RWPE2 (cell line): ENCODE data around the gene AFAP1.

Source experiments
- ATAC-seq: fragments of 200-7000 bp; cut with Tn5 transposase; 3 replicates; pipeline ENCODE4 v1.9.1; 2021; ENCODE audit warnings: low read depth
- DNase-seq: peaks from one replicate; pipeline ENCODE4 v3.0.0-alpha.2; 2020; ENCODE audit warnings: low spot score
- H3K27ac ChIP-seq: fragments of 450-650 bp; 2 replicates; pipeline ENCODE4 v1.5.1; 2017; ENCODE audit warnings: mild to moderate bottlenecking; ENCODE audit not compliant: poor library complexity, severe bottlenecking
- H3K27me3 ChIP-seq: fragments of 250-450 bp; sonication (Bioruptor Pico); 2 replicates; pipeline ENCODE4 v1.5.1; 2021; ENCODE audit warnings: mild to moderate bottlenecking, moderate library complexity; ENCODE audit not compliant: insufficient read depth, poor library complexity, severe bottlenecking
- H3K36me3 ChIP-seq: fragments of 250-450 bp; sonication (Bioruptor Pico); 2 replicates; pipeline ENCODE4 v1.5.1; 2020; ENCODE audit warnings: low read depth, mild to moderate bottlenecking, moderate library complexity
- H3K4me1 ChIP-seq: fragments of 250-450 bp; sonication (Bioruptor Pico); 2 replicates; pipeline ENCODE4 v1.5.1; 2021; ENCODE audit warnings: mild to moderate bottlenecking, moderate library complexity; ENCODE audit not compliant: insufficient read depth, poor library complexity, severe bottlenecking
- H3K4me3 ChIP-seq: fragments of 250-450 bp; sonication (Bioruptor Pico); 2 replicates; pipeline ENCODE4 v1.5.1; 2021; ENCODE audit warnings: mild to moderate bottlenecking, moderate library complexity; ENCODE audit not compliant: severe bottlenecking
- H3K9me3 ChIP-seq: fragments of 250-450 bp; sonication (Bioruptor Pico); 2 replicates; pipeline ENCODE4 v1.5.1; 2021; ENCODE audit warnings: mild to moderate bottlenecking, moderate library complexity; ENCODE audit not compliant: severe bottlenecking
- TF ChIP-seq, protein P1 (sequence below): fragments of 450-650 bp; IDR thresholded peaks from one replicate; pipeline ENCODE4 v1.5.1; 2017; ENCODE audit warnings: mild to moderate bottlenecking, moderate library complexity; ENCODE audit not compliant: poor library complexity, severe bottlenecking

Gene AFAP1

DNA sequence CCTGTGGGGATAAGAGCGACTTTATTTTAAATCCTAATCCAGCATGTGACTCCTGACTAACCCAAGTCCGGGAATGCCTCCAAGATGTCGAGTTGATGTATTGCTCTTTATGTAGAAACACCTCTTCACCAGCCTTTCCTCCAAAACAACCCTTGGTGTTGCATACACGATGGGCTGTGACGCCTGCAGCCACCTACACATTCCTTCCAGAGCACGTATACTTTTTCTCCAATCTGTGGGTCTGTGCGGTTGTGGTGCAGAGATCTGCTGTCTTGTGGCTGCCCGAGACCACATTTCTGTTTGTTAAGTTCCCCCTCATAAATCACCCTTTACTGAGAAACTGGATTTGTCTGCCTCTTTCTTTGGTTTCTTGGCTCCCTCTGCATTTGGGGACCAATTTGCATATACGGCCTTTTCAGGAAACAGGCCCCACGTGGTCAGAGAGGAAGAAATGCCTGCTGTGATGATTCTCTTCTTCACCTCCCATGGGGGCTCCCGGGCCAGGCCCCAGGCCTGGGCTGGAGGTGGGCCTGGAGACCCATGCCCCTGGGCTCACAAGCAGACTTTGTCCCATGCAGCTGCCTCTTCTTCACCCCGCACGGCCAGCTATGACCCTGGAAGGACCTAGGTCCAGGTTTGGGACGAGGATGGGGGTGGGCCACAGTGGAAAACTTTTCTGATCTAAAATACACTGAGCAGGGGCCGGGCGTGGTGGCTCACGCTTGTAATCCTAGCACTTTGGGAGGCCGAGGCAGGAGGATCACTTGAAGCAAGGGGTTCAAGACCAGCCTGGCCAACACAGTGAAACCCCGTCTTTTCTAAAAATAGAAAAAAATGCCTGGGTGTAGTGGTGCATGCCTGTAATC, 21.4 kb upstream of the AFAP1 start:
- ATAC-seq (peak; percentile 70), DNase-seq (peak; percentile 83)
- Histone ChIP-seq H3K9me3 (no peaks in the 10 kb centered on the region), H3K4me1 (peaks cover 36% of the 10 kb centered on the region), H3K27ac (peak overlapping the region; percentile 71), H3K36me3 (no peaks in the 10 kb centered on the region), H3K27me3 (no peaks in the 10 kb centered on the region), H3K4me3 (no peak overlapping the region)
- TF ChIP-seq, protein P1, sequence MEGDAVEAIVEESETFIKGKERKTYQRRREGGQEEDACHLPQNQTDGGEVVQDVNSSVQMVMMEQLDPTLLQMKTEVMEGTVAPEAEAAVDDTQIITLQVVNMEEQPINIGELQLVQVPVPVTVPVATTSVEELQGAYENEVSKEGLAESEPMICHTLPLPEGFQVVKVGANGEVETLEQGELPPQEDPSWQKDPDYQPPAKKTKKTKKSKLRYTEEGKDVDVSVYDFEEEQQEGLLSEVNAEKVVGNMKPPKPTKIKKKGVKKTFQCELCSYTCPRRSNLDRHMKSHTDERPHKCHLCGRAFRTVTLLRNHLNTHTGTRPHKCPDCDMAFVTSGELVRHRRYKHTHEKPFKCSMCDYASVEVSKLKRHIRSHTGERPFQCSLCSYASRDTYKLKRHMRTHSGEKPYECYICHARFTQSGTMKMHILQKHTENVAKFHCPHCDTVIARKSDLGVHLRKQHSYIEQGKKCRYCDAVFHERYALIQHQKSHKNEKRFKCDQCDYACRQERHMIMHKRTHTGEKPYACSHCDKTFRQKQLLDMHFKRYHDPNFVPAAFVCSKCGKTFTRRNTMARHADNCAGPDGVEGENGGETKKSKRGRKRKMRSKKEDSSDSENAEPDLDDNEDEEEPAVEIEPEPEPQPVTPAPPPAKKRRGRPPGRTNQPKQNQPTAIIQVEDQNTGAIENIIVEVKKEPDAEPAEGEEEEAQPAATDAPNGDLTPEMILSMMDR: no peak

DNA sequence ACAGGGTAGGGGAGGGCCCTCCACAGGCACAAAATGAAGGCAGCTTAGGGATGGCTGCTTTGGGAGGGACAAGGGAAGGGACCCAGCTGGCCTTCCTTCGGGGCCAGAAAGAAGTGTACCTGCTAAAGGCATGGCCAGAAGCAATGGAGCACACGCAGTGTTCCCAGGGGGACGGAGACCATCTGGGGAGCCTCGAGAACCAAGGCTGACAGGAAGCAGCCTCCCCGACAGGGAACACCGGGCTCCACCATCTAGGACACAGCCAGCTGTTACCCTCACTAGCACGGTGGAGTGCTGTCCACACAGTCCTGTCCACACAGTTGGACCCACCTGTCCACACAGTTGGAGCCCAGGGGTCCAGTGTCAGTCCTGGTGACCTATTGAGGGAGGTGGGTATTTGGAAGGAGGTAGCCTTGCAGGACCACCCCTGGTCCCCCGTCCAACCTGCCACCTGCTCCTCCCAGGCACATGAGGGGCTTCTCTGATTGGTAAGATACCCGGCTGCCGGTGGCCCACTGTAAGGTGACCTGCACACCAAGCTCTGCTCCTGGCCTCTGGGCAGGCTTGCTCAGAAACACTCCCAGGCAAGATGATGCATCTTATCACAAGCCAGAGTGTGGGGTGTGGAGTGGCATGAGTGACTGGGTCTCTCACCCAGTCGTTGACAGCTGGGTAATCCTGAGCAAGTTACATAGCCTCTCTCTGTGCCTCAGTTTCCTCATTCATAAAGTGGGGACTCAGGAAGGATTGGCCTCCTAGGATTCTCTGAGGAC, 20.5 kb upstream of the AFAP1 start:
- Histone ChIP-seq H3K4me3 (no peak overlapping the region), H3K4me1 (peaks cover 39% of the 10 kb centered on the region), H3K27ac (peak overlapping the region; percentile 71), H3K36me3 (no peaks in the 10 kb centered on the region), H3K27me3 (no peaks in the 10 kb centered on the region), H3K9me3 (no peaks in the 10 kb centered on the region)
- peak; percentile 59 for ATAC-seq
- TF ChIP-seq, protein P1: no peak
- DNase-seq: no peak

DNA sequence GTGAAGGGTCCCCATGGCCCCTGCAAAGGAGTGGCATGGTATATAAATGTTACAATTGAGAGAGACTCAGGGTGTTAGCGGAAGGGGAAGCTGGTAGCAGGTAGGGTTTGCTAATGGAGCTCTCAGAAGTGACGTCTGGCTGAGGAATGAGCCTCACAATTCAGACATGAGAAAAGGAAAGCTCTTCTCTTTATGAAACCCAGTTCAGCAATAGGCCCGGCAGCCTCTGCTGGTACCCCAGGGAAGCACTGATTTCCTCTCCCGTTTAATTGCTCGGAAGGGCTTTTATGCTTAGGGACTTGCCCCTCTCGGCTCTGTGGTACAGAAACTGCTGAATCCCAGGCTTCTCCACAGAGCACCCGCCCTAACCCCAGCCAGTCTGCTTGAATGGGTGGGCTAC, 19.4 kb upstream of the AFAP1 start:
- no peak for DNase-seq
- peak overlapping the region; percentile 75 for H3K27ac ChIP-seq

DNA sequence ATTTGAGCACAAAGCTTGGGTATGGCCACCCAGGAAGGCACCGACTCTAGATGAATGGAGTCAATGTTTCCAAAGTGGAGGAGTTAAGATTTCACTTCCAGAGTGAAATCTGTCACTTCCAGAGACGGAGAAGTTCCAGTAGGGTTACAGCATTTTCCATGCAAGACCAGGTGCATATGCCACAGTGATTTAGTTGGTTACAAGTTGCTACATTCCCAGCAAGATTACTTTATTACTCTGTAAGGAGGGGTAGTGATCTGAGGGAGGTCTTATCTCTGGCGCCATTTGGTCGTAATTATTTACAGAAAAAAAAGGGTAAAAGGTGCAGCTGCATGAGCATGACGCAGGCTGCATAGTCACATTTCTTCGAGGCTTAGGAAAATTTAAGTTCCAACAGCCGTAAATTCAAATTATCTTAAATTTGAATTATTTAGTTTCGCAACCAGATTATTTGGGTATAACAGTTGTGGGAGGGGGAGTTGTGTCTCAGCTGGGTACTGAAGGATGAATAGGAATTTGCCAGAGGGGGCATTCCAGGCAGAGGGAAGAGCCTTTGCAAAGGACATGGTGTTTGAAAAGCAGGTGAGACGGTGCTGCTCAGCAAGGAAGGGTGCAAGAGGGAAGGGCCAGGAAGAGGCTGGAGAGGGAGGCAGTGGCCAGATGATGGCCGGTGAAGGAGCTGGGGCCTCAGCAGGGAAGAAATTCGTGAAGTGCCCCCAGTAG, 17.4 kb upstream of the AFAP1 start:
- no peak overlapping the region for H3K4me3 ChIP-seq
- peaks cover 32% of the 10 kb centered on the region for H3K4me1 ChIP-seq
- no peak for DNase-seq
- peaks cover 5% of the 10 kb centered on the region for H3K9me3 ChIP-seq
- no peaks in the 10 kb centered on the region for H3K36me3 ChIP-seq
- peak overlapping the region; percentile 75 for H3K27ac ChIP-seq
- ATAC-seq: no peak
- H3K27me3 ChIP-seq: no peaks in the 10 kb centered on the region
- TF ChIP-seq, protein P1: no peak

More for the DNA sequence above, 19.4 kb upstream of the AFAP1 start:
- Histone ChIP-seq H3K9me3 (peaks cover 5% of the 10 kb centered on the region), H3K4me1 (peaks cover 32% of the 10 kb centered on the region), H3K4me3 (no peak overlapping the region), H3K36me3 (no peaks in the 10 kb centered on the region), H3K27me3 (no peaks in the 10 kb centered on the region)
- no peak for ATAC-seq
- TF ChIP-seq, protein P1: no peak
